Activated naive CD8-positive, alpha-beta T cell treated with anti-CD3 and anti-CD28 coated beads, Interleukin-2, amount 50 U/mL, for 24 hours (primary cell): ENCODE data around the gene CAMK1.

Source experiments
- ATAC-seq: fragments of 150-1000 bp; cut with Tn5 transposase; one replicate; pipeline ENCODE4 v1.10.0; 2021
- DNase-seq: peaks from one replicate; pipeline ENCODE4 v3.0.0; 2021
- H3K27ac Mint-ChIP-seq: one replicate; pipeline ENCODE4 v1.8.0; 2021; ENCODE audit warnings: mild to moderate bottlenecking, mixed read lengths
- H3K27me3 Mint-ChIP-seq: one replicate; pipeline ENCODE4 v1.8.0; 2021; ENCODE audit warnings: mixed read lengths
- H3K36me3 Mint-ChIP-seq: one replicate; pipeline ENCODE4 v1.8.0; 2021; ENCODE audit warnings: low read depth, mixed read lengths
- H3K4me1 Mint-ChIP-seq: one replicate; pipeline ENCODE4 v1.8.0; 2021; ENCODE audit warnings: mixed read lengths
- H3K4me3 Mint-ChIP-seq: one replicate; pipeline ENCODE4 v1.8.0; 2021; ENCODE audit warnings: mild to moderate bottlenecking, moderate library complexity, mixed read lengths
- H3K9me3 Mint-ChIP-seq: one replicate; pipeline ENCODE4 v1.8.0; 2021; ENCODE audit warnings: mixed read lengths

The CAMK1 gene

DNA sequence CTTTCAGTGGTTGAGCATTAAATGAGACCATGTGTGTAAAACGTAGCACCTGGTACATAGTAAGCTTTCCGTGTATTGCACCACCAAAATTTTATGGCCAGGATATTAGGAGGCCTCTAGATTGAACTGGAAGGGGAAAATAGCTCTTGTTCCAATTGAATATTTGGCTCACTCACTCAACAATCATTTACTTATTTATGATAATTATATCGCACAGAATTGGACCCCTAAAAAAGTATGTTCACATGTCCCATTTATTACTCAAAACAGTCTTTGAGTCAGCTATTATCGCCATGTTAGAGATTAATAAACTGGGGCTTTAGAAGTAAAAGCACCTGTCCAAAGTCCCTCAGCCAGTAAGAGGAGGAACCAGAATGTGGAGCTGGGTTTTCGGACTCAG is 35.2 kb upstream of the CAMK1 start:
- H3K27ac Mint-ChIP-seq, result no peak overlapping the region
- ATAC-seq, result no peak
- DNase-seq, result no peak
- H3K4me3 Mint-ChIP-seq, result no peak overlapping the region
- H3K36me3 Mint-ChIP-seq, result peaks cover 54% of the 10 kb centered on the region
- H3K27me3 Mint-ChIP-seq, result no peaks in the 10 kb centered on the region
- peaks cover 28% of the 10 kb centered on the region for H3K4me1 Mint-ChIP-seq
- H3K9me3 Mint-ChIP-seq, result no peaks in the 10 kb centered on the region

GRCh38 chr3:9803494-9803893 is 33.7 kb upstream of the CAMK1 start:
- H3K27ac Mint-ChIP-seq, result no peak overlapping the region

GRCh38 chr3:9800529-9800928 is 30.8 kb upstream of the CAMK1 start:
- ATAC-seq, result no peak
- H3K4me1 Mint-ChIP-seq, result peaks cover 19% of the 10 kb centered on the region
- H3K27me3 Mint-ChIP-seq, result no peaks in the 10 kb centered on the region
- H3K27ac Mint-ChIP-seq, result no peak overlapping the region
- peaks cover 72% of the 10 kb centered on the region for H3K36me3 Mint-ChIP-seq
- no peaks in the 10 kb centered on the region for H3K9me3 Mint-ChIP-seq
- DNase-seq, result no peak
- H3K4me3 Mint-ChIP-seq, result no peak overlapping the region

More at GRCh38 chr3:9803494-9803893, 33.7 kb upstream of the CAMK1 start:
- Mint-ChIP-seq H3K27me3 (no peaks in the 10 kb centered on the region), H3K4me1 (peaks cover 16% of the 10 kb centered on the region), H3K36me3 (peaks cover 63% of the 10 kb centered on the region), H3K4me3 (no peak overlapping the region), H3K9me3 (no peaks in the 10 kb centered on the region)
- DNase-seq, result no peak
- no peak for ATAC-seq

DNA sequence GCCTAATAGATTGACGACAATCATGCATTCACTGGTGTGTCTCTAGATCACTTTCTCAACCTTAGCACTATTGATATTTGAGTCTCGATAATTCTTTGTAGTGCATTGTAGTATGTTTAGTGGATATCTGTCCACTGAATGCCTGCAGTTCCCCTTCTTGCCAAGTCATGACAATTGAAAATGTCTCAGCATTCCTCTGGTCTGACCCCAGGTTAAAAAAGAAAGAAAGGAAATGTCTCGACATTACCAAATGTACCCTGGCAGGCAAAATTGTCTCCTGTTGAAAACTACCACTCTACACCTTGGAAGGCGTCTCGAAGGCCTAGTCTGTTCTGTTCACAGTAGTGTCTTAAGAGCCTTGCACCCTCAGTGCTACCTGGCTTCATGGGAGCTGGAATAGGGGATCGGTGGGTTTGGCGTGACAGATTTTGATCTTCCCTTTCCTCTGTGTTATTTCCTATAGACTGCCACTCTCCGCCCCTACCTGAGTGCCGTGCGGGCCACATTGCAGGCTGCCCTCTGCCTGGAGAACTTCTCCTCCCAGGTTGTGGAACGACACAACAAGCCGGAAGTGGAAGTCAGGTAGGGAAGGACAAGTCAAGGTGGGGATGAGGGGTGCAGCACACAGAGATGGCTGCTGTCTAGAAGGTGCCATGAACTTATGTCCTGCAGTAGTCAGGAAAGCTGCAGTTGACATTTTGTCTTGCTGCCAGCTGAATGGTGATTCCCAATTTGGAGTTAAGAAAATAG is 27.6 kb upstream of the CAMK1 start:
- Mint-ChIP-seq H3K4me3 (no peak overlapping the region), H3K27me3 (no peaks in the 10 kb centered on the region), H3K4me1 (peaks cover 39% of the 10 kb centered on the region), H3K27ac (no peak overlapping the region), H3K9me3 (no peaks in the 10 kb centered on the region), H3K36me3 (peaks cover 66% of the 10 kb centered on the region)
- ATAC-seq (no peak), DNase-seq (no peak)

- ATAC-seq, result no peak
Observed at GRCh38 chr3:9795207-9795606, 25.5 kb upstream of the CAMK1 start.

DNA sequence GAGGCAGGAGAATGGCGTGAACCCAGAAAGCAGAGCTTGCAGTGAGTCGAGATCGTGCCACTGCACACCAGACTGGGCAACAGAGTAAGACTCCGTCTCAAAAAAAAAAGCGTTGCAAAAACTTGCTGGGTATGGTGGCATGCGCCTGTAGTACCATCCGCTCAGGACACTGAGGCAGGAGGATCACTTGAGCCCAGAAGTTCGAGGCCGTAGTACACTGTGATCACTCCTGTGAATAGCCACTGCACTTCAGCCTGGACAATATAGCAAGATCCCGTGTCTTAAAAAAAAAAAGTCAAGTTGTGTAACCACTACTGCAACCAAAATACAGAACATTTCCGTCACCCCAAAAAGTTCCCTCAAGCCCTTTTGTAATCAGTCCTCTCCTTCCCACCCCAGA is 24.7 kb upstream of the CAMK1 start:
- H3K9me3 Mint-ChIP-seq, result no peaks in the 10 kb centered on the region
- no peak for DNase-seq
- no peak for ATAC-seq
- peak overlapping the region; percentile 99 for H3K4me3 Mint-ChIP-seq
- H3K27me3 Mint-ChIP-seq, result no peaks in the 10 kb centered on the region
- peaks cover 61% of the 10 kb centered on the region for H3K4me1 Mint-ChIP-seq
- peaks cover 62% of the 10 kb centered on the region for H3K36me3 Mint-ChIP-seq
- peak overlapping the region; percentile 87 for H3K27ac Mint-ChIP-seq

More at GRCh38 chr3:9795207-9795606, 25.5 kb upstream of the CAMK1 start:
- Mint-ChIP-seq H3K4me1 (peaks cover 57% of the 10 kb centered on the region), H3K27me3 (no peaks in the 10 kb centered on the region), H3K27ac (peak overlapping the region; percentile 86), H3K4me3 (peak overlapping the region; percentile 70), H3K36me3 (peaks cover 62% of the 10 kb centered on the region), H3K9me3 (no peaks in the 10 kb centered on the region)
- no peak for DNase-seq

GRCh38 chr3:9793161-9793781 is 23.5 kb upstream of the CAMK1 start:
- Mint-ChIP-seq H3K9me3 (no peaks in the 10 kb centered on the region), H3K4me1 (peaks cover 69% of the 10 kb centered on the region), H3K36me3 (peaks cover 61% of the 10 kb centered on the region), H3K4me3 (peak overlapping the region; percentile 99), H3K27ac (peak overlapping the region; percentile 100), H3K27me3 (no peaks in the 10 kb centered on the region)
- peak; percentile 29 for ATAC-seq
- peak; percentile 38 for DNase-seq

GRCh38 chr3:9792405-9793160 is 22.8 kb upstream of the CAMK1 start, which contains the start of the genes ARPC4 and TADA3:
Gene ARPC4, plus strand, starts transcription at chr3:9793082. Its CDS starts 40 bp downstream, at chr3:9793122.
Gene TADA3, minus strand, starts transcription at chr3:9792473. Its CDS starts 1,007 bp downstream, at chr3:9791466.
- peaks cover 57% of the 10 kb centered on the region for H3K36me3 Mint-ChIP-seq
- H3K4me1 Mint-ChIP-seq, result peaks cover 74% of the 10 kb centered on the region
- H3K27ac Mint-ChIP-seq, result peak within 1 kb of the TSS; percentile 100
- peak within 1 kb of the TSS; percentile 99 for H3K4me3 Mint-ChIP-seq
- H3K9me3 Mint-ChIP-seq, result no peaks in the 10 kb centered on the region
- no peaks in the 10 kb centered on the region for H3K27me3 Mint-ChIP-seq
- ATAC-seq (peak; percentile 84), DNase-seq (peak; percentile 92)

GRCh38 chr3:9791790-9792404 is 22.1 kb upstream of the CAMK1 start:
- no peaks in the 10 kb centered on the region for H3K9me3 Mint-ChIP-seq
- H3K4me3 Mint-ChIP-seq, result peak overlapping the region; percentile 99
- H3K27me3 Mint-ChIP-seq, result no peaks in the 10 kb centered on the region
- peak overlapping the region; percentile 100 for H3K27ac Mint-ChIP-seq
- ATAC-seq (no peak), DNase-seq (no peak)
- peaks cover 74% of the 10 kb centered on the region for H3K4me1 Mint-ChIP-seq
- H3K36me3 Mint-ChIP-seq, result peaks cover 55% of the 10 kb centered on the region

DNA sequence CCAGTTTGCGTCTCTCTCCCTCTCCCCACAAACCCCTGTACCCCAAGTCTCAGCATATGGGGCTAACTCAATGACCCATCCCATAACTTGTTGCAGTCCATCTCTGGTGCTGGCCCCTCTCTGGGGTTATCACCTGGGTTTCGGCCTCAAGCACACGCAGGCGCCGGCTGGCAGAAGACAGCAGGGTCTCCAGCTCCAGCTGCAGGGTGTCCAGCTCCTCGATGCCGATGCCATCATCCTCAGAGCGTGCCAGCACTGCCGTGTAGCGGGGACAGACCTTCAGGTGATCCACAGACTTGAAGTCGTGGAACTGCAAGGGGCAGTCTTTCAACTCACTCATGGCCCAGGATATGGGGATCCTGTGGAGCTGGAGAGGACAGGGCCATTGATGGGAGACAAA is 21.4 kb upstream of the CAMK1 start:
- no peak for DNase-seq
- Mint-ChIP-seq H3K9me3 (no peaks in the 10 kb centered on the region), H3K36me3 (peaks cover 59% of the 10 kb centered on the region), H3K27me3 (no peaks in the 10 kb centered on the region), H3K4me1 (peaks cover 77% of the 10 kb centered on the region), H3K27ac (no peak overlapping the region), H3K4me3 (peak overlapping the region; percentile 99)
- ATAC-seq, result no peak

DNA sequence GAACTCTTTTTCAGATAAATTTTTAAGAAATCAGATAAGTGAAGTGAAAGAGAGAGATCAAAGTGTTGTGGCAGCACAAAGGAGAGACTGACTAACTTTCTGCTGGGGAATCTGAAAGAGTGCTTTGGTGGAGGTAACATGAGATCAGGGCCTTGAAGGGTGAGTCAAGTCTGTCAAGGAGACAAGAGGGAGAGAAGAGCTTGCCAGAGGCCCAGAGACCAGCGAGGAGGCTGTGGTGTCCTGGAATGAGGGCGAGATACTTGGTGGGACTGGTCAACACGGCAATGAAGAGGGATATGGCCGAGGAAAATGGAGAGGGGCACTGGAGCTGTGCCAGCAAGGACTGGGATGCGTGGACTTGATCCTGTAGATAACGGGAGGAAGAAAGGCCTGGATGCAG is 18.0 kb upstream of the CAMK1 start:
- H3K27me3 Mint-ChIP-seq, result no peaks in the 10 kb centered on the region
- H3K9me3 Mint-ChIP-seq, result no peaks in the 10 kb centered on the region
- H3K4me1 Mint-ChIP-seq, result peaks cover 59% of the 10 kb centered on the region
- DNase-seq (peak; percentile 23), ATAC-seq (peak; percentile 65)
- peaks cover 60% of the 10 kb centered on the region for H3K36me3 Mint-ChIP-seq
- H3K27ac Mint-ChIP-seq, result peak overlapping the region; percentile 90
- H3K4me3 Mint-ChIP-seq, result peak overlapping the region; percentile 52

DNA sequence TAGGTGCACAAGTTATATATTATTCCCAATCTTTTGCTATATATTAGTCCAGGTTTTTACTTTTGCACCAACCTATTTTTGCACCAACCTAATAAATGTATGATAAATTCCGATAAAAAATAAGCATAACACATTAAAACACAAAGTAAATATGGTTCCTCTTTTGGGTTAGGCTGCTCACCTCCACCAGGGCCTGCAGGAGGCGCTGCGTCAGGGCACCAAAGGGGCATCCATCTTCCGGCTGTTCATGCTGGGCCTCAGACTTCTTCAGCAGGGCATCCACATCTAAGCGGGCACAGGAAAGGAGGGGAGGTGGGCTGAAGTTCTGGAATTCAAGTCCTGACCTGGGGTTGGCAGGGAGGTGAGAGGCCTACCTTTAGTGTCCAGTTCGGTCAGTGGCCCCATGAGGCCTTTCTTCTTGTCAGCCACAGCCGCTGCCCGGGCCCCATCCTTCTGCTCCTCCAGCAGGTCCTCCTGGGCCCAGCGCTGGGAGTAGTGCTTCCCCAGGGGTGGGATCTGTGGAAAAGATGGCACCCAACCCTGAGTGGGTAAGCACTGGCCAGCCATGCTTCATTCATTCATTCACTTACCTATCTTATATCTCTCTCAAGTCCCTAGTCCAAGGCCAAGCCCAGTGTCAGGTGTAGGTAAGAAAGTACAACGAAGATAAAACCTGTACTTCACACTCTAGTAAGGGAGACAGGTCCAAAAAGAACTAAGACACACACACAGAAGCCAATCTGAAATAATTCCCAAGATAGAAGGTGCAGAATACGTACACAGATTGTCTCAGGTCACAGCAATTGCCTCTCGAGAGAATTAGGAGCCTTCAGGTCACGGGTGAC is 17.3 kb upstream of the CAMK1 start:
- no peaks in the 10 kb centered on the region for H3K9me3 Mint-ChIP-seq
- peaks cover 65% of the 10 kb centered on the region for H3K36me3 Mint-ChIP-seq
- H3K27me3 Mint-ChIP-seq, result no peaks in the 10 kb centered on the region
- peaks cover 64% of the 10 kb centered on the region for H3K4me1 Mint-ChIP-seq
- no peak for ATAC-seq
- H3K4me3 Mint-ChIP-seq, result peak overlapping the region; percentile 52
- H3K27ac Mint-ChIP-seq, result peak overlapping the region; percentile 90
- DNase-seq, result no peak

DNA sequence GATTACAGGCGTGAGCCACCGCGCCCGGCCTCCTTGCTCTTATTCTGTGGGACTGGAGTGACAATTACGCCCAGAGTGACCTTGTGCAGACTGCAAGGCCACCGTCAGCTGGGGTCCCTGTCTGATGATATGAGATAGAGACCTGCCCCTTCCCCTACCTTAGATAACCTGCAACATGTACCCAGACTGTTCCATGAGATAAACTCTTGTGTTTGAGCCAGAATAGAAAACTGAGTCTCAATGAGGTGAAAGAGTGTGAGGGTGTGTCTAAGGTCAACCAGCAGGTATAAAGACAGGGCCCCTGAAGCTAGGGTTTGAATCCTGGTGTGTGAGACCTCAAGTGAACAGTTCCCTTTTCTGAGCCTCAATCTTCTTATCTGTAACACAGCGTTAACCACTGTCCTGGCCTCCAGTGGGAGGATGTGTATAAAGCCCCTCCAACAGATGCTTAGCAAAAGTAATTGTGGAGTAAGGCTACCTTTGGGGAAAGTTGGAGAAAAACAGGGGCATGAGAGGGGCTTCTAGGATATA is 16.5 kb upstream of the CAMK1 start:
- ATAC-seq (no peak), DNase-seq (no peak)
- H3K4me3 Mint-ChIP-seq, result no peak overlapping the region
- no peaks in the 10 kb centered on the region for H3K27me3 Mint-ChIP-seq
- no peaks in the 10 kb centered on the region for H3K9me3 Mint-ChIP-seq
- peak overlapping the region; percentile 35 for H3K27ac Mint-ChIP-seq
- H3K36me3 Mint-ChIP-seq, result peaks cover 65% of the 10 kb centered on the region
- peaks cover 60% of the 10 kb centered on the region for H3K4me1 Mint-ChIP-seq
